HFFc6 (cell line): Measurements from ENCODE around the gene CNOT1. TPM values are rescaled to one million over a fixed set of nuclear protein-coding genes. Genes with fewer than 3 reads are reported as not detected.

Experiments used
- DNase-seq: peaks from one replicate; pipeline ENCODE4 v3.0.0-alpha.2; 2018
- H3K27ac Mint-ChIP-seq: 2 replicates; pipeline ENCODE4 v1.8.0; 2020; ENCODE audit warnings: mild to moderate bottlenecking, mixed read lengths
- H3K27me3 Mint-ChIP-seq: 2 replicates; pipeline ENCODE4 v1.8.0; 2021; ENCODE audit warnings: mild to moderate bottlenecking, moderate library complexity, mixed read lengths; ENCODE audit not compliant: insufficient read depth
- H3K36me3 Mint-ChIP-seq: 2 replicates; pipeline ENCODE4 v1.8.0; 2021; ENCODE audit warnings: low read depth, mixed read lengths
- H3K4me1 Mint-ChIP-seq: 2 replicates; pipeline ENCODE4 v1.8.0; 2020; ENCODE audit warnings: low read depth, mixed read lengths
- H3K4me3 Mint-ChIP-seq: 2 replicates; pipeline ENCODE4 v1.8.0; 2020; ENCODE audit warnings: mild to moderate bottlenecking, moderate library complexity, mixed read lengths
- H3K9me3 Mint-ChIP-seq: 2 replicates; pipeline ENCODE4 v1.8.0; 2020; ENCODE audit warnings: mild to moderate bottlenecking, mixed read lengths
- total RNA-seq, 6 experiments: library from RNA; stranded (reverse); fragmentation: NEBNext Ultra II Directional; extraction: Animal tissue kit (Norgen Biotek cat#: 25700); gene quantifications; 2 replicates in 1 of 6; 3 replicates in 5 of 6; pipeline ENCODE4 v1.2.3, GENCODE V29; 2021
- TF ChIP-seq, protein P1 (sequence below): fragments of 200-600 bp; sonication (generic); IDR thresholded peaks from 2 replicates; pipeline ENCODE4 v1.5.0; 2021; ENCODE audit warnings: antibody characterized with exemption, mild to moderate bottlenecking

CNOT1 gene
- total RNA-seq, 6 experiments from 2014 or later = 114 to 139 (median 121) TPM

DNA sequence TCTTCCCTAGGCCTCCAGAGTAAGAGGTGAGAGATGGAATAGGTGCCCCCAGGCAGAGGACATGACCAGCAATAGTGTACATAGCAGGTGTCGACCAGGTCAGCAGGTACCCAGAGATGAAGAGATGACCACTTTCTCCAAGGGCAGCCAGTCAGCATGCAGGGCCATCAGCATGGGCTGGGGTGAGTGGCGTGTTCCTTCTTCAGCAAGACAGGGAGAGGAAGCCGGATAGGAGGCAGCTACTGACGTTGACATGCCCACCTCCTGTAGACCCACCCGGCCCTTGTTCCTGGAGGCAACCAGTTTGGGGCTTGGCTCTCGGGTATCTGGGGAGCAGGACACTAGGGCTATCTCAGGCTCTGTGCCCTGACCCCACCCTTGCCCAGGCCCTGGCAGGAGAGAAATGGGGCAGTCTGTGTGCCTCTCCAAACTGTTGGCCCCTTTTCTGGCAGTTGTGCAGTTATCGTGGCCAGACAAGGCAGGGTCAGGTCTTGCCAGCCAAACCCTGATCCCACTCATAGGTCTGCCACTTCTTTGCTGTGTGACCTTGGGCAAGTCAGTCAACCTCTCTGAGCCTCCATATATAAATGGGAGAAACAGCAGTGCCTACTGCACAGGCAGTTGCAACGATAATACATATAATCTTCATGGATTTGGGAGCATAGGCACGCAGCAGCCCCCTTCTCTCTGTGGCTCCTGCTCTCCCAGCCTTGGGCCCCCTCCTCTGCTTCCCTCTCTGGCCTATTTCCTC lies 131.1 kb downstream of the CNOT1 start:
- TF ChIP-seq, protein P1, sequence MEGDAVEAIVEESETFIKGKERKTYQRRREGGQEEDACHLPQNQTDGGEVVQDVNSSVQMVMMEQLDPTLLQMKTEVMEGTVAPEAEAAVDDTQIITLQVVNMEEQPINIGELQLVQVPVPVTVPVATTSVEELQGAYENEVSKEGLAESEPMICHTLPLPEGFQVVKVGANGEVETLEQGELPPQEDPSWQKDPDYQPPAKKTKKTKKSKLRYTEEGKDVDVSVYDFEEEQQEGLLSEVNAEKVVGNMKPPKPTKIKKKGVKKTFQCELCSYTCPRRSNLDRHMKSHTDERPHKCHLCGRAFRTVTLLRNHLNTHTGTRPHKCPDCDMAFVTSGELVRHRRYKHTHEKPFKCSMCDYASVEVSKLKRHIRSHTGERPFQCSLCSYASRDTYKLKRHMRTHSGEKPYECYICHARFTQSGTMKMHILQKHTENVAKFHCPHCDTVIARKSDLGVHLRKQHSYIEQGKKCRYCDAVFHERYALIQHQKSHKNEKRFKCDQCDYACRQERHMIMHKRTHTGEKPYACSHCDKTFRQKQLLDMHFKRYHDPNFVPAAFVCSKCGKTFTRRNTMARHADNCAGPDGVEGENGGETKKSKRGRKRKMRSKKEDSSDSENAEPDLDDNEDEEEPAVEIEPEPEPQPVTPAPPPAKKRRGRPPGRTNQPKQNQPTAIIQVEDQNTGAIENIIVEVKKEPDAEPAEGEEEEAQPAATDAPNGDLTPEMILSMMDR = no peak
- no peak for DNase-seq
- no peak overlapping the region for H3K27ac Mint-ChIP-seq
- H3K27me3 Mint-ChIP-seq = peaks cover 16% of the 10 kb centered on the region
- no peaks in the 10 kb centered on the region for H3K36me3 Mint-ChIP-seq
- no peaks in the 10 kb centered on the region for H3K9me3 Mint-ChIP-seq
- H3K4me3 Mint-ChIP-seq = no peak overlapping the region
- H3K4me1 Mint-ChIP-seq = peaks cover 22% of the 10 kb centered on the region

DNA sequence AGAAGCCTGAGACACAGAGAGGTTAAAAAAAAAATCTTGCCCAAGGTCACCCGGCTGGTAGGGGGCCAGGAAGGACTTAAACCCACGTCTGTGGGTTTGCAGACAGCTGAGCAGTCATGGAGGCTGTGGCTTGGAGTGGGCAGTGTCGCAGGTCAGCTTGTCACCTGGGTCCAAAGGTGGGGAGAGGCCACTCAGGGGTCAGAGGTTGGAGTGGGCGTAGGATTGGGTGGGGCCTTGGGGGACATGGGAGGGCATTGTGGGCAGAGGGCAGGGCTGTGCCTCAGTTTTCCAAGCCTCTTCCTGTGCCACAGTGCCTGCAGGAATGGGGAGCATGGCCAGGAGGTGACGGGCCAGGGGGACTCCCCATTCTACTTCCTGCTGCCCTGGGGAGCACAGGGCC lies 131.7 kb downstream of the CNOT1 start:
- Mint-ChIP-seq H3K36me3 (no peaks in the 10 kb centered on the region), H3K9me3 (no peaks in the 10 kb centered on the region), H3K4me1 (peaks cover 22% of the 10 kb centered on the region), H3K27ac (no peak overlapping the region), H3K4me3 (no peak overlapping the region), H3K27me3 (peaks cover 16% of the 10 kb centered on the region)
- no peak for DNase-seq
- TF ChIP-seq, protein P1 = no peak

DNA sequence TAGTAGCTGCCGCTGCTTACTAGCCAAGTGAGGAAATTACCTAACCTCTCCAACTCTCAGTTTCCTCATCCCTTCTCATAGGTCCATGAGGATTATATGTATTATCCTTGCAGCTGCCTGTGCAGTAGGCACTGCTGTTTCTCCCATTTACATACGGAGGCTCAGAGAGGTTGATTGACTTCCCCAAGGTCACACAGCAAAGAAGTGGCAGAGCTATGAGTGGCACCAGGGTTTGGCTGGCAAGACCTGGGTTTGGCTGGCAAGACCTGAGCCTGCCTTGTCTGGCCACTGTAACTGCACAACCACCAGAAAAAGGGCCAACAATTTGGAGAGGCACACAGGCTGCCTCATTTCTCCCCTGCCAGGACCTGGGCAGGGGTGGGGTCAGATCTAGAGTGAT lies 132.2 kb downstream of the CNOT1 start:
- Mint-ChIP-seq H3K4me1 (peaks cover 22% of the 10 kb centered on the region), H3K36me3 (no peaks in the 10 kb centered on the region), H3K27ac (no peak overlapping the region), H3K27me3 (peaks cover 20% of the 10 kb centered on the region), H3K4me3 (no peak overlapping the region), H3K9me3 (no peaks in the 10 kb centered on the region)
- TF ChIP-seq, protein P1 = no peak
- no peak for DNase-seq

DNA sequence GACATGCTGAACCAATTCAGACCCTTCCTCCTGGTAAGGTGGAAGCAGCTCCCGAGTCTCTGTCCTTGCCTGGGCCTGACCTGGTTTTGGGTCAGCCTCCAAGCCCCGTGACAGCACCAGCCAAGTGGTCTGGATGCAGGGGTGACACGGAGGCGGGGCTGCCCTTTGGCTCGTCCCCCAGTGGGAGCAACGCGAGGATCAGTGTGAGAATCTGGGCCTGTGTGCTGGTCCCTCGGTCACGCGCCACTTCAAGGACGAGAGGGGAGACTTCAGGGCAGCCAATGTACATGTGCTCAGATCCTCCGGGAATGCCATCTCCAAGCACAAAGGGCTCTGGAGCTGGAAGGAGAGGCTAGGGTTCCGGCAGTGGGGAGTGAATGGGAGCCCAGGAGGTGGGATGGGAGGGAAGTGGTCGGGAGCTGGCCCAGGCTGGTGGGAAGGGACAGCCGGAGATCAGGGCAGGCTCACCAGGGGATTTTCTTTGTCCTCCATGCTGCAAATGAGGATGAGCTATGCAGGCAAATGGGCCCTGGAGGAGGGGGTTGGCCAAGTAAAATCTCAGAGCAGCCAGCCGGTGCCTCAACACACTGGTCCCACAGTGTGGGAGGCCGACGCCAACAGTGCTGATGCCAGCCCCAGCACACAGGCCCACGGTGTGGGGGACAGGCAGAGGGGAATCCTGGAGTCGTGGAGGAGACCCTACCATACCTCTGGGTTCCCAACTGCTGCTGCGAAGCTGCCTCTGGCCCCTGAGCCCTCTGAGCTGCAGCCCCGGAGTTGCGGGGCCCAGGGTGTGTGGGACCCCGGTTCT lies 133.9 kb downstream of the CNOT1 start:
- H3K27me3 Mint-ChIP-seq = peaks cover 12% of the 10 kb centered on the region
- H3K4me1 Mint-ChIP-seq = peaks cover 22% of the 10 kb centered on the region
- H3K36me3 Mint-ChIP-seq = no peaks in the 10 kb centered on the region
- DNase-seq = no peak
- peak overlapping the region; percentile 77 for H3K4me3 Mint-ChIP-seq
- TF ChIP-seq, protein P1 = no peak
- no peaks in the 10 kb centered on the region for H3K9me3 Mint-ChIP-seq
- peak overlapping the region; percentile 96 for H3K27ac Mint-ChIP-seq

DNA sequence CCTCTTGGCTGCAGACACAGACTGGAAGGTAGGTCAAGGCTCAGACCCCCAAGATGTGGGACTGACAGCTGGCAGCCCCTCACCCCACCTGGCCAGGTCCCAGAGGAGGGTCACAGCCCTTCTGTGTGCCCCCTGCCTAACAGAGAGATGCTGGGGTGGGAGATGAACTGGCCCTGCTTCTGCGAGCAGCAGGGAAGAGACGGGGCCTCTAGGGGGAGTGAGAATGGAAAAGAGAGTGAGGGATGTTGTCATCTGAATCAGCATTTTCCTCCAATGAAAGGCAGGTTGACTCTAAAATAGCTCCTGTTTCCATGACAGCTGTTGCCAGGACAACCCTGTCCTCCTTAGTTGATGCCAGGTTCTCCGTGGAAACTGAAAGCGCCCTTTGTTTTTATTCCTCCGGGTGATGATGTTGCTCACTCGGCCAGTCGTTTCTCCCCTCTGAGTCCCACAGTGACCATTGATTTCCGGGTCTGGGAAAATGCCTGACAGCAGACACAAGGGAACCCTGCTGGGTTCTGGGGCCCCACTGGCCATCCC lies 134.6 kb downstream of the CNOT1 start:
- H3K4me1 Mint-ChIP-seq = peaks cover 17% of the 10 kb centered on the region
- peaks cover 13% of the 10 kb centered on the region for H3K27me3 Mint-ChIP-seq
- peak overlapping the region; percentile 77 for H3K4me3 Mint-ChIP-seq
- H3K27ac Mint-ChIP-seq = peak overlapping the region; percentile 96
- no peaks in the 10 kb centered on the region for H3K36me3 Mint-ChIP-seq
- TF ChIP-seq, protein P1 = peak; percentile 80
- H3K9me3 Mint-ChIP-seq = no peaks in the 10 kb centered on the region
- DNase-seq = peak; percentile 99
